B cell (primary cell): Measurements from ENCODE around the gene PPEF2. TPM values are rescaled to one million over a fixed set of nuclear protein-coding genes. Genes with fewer than 3 reads are reported as not detected.

Experiments used
- ATAC-seq: fragments of 200-7000 bp; cut with Tn5 transposase; one replicate; pipeline ENCODE4 v1.10.0; 2021; ENCODE audit warnings: low read depth, mild to moderate bottlenecking, moderate number of reproducible peaks, moderate library complexity
- CTCF ChIA-PET: fragments of 350-600 bp; sonication (Branson Sonifier 250); formaldehyde crosslinking; loops from one replicate; lab custom pipeline; 2021; ENCODE audit warnings: antibody characterized with exemption, inconsistent platforms; lab: Charles Lee
- POLR2A ChIA-PET: fragments of 350-600 bp; sonication (Branson Sonifier 250); formaldehyde crosslinking; loops from one replicate; lab custom pipeline; 2021; ENCODE audit warnings: antibody characterized with exemption; lab: Charles Lee
- DNase-seq: peaks from one replicate; pipeline ENCODE4 v3.0.0; 2013
- H2AFZ ChIP-seq: 2 replicates; pipeline ENCODE4 v1.6.1; 2012; ENCODE audit warnings: mild to moderate bottlenecking, low read depth, low read length; ENCODE audit not compliant: insufficient read depth, poor library complexity, severe bottlenecking
- H3K27ac ChIP-seq, 2 donors: 1 replicate in 1 of 2; 2 replicates in 1 of 2; pipeline ENCODE4 v1.5.1; 2012 to 2013; ENCODE audit warnings: low read length in 2 of 2, mild to moderate bottlenecking in 2 of 2, moderate library complexity in 1 of 2
- H3K27me3 ChIP-seq, 4 experiments: fragments of 200-600 bp in 1 of 4; sonication (generic) in 1 of 4; replicated peaks in 1 of 4; 1 replicate in 2 of 4; 2 replicates in 2 of 4; pipeline versions ENCODE4 v1.6.1 to v1.7.0; 2013 to 2016; ENCODE audit warnings: low read length in 3 of 4, mild to moderate bottlenecking in 2 of 4, mixed read lengths in 1 of 4, moderate library complexity in 1 of 4; ENCODE audit not compliant: insufficient read depth in 4 of 4, control insufficient read depth in 3 of 4; ENCODE audit errors: control extremely low read depth in 1 of 4
- H3K36me3 ChIP-seq, 2 experiments: replicated peaks in 1 of 2; 1 replicate in 1 of 2; 2 replicates in 1 of 2; pipeline versions ENCODE4 v1.6.1 to v1.7.1; 2013; ENCODE audit warnings: low read length in 1 of 2; ENCODE audit not compliant: insufficient read depth in 2 of 2, control insufficient read depth in 1 of 2; ENCODE audit errors: control extremely low read depth in 1 of 2, extremely low read depth in 1 of 2
- H3K4me1 ChIP-seq, 2 donors: fragments of 200-600 bp in 1 of 2; sonication (generic) in 1 of 2; 1 replicate in 1 of 2; 2 replicates in 1 of 2; pipeline versions ENCODE4 v1.5.1 to v1.6.1; 2013 to 2017; ENCODE audit warnings: low read length in 2 of 2; ENCODE audit not compliant: control insufficient read depth in 2 of 2, insufficient read depth in 2 of 2
- H3K4me2 ChIP-seq: replicated peaks from 2 replicates; pipeline ENCODE3; 2012; ENCODE audit warnings: mild to moderate bottlenecking, low read depth, low read length; ENCODE audit not compliant: poor library complexity, severe bottlenecking
- H3K4me3 ChIP-seq, 5 experiments: fragments of 200-600 bp in 1 of 5; sonication (generic) in 1 of 5; 1 replicate in 3 of 5; 2 replicates in 2 of 5; pipeline versions ENCODE4 v1.5.1 to v1.7.0; 2011 to 2016; ENCODE audit warnings: low read length in 4 of 5, mild to moderate bottlenecking in 4 of 5, low read depth in 2 of 5, control low read depth in 1 of 5, moderate library complexity in 1 of 5; ENCODE audit not compliant: insufficient read depth in 1 of 5; ENCODE audit errors: control extremely low read depth in 1 of 5, extremely low read depth in 1 of 5
- H3K79me2 ChIP-seq: fragments of 200-600 bp; sonication (generic); one replicate; pipeline ENCODE4 v1.6.0; 2016; ENCODE audit warnings: low read length; ENCODE audit not compliant: control insufficient read depth, insufficient read depth
- H3K9ac ChIP-seq: fragments of 200-600 bp; sonication (generic); 2 replicates; pipeline ENCODE4 v1.6.1; 2017; ENCODE audit warnings: mild to moderate bottlenecking, low read length, moderate library complexity
- H3K9me3 ChIP-seq, 3 donors: one replicate each; pipeline versions ENCODE4 v1.6.1 to v1.7.1; 2013; ENCODE audit warnings: low read length in 2 of 3; ENCODE audit not compliant: control insufficient read depth in 2 of 3, insufficient read depth in 1 of 3; ENCODE audit errors: control extremely low read depth in 1 of 3
- H4K20me1 ChIP-seq: 2 replicates; pipeline ENCODE4 v1.6.0; 2012; ENCODE audit warnings: mild to moderate bottlenecking, low read length; ENCODE audit not compliant: insufficient read depth, control insufficient read depth, poor library complexity, severe bottlenecking
- H3K27ac Mint-ChIP-seq: one replicate; pipeline ENCODE4 v1.8.0; 2021; ENCODE audit warnings: mixed read lengths
- H3K27me3 Mint-ChIP-seq: one replicate; pipeline ENCODE4 v1.8.0; 2021; ENCODE audit warnings: mixed read lengths
- H3K4me1 Mint-ChIP-seq: one replicate; pipeline ENCODE4 v1.8.0; 2021; ENCODE audit warnings: mixed read lengths
- H3K4me3 Mint-ChIP-seq: one replicate; pipeline ENCODE4 v1.8.0; 2021; ENCODE audit warnings: mixed read lengths
- H3K9me3 Mint-ChIP-seq: one replicate; pipeline ENCODE4 v1.8.0; 2022; ENCODE audit warnings: mixed read lengths; ENCODE audit not compliant: insufficient read depth
- EZH2 ChIP-seq: IDR thresholded peaks from 2 replicates; pipeline ENCODE4 v1.6.1; 2012; ENCODE audit warnings: borderline replicate concordance, low read depth, mild to moderate bottlenecking, moderate library complexity, low read length; ENCODE audit not compliant: insufficient read depth, poor library complexity, severe bottlenecking
- WGBS: methylation state at CpG from one replicate; pipeline ENCODE4 v1.1.5; 2013; ENCODE audit warnings: missing lambda C conversion rate; ENCODE audit not compliant: insufficient coverage; 5-methylcytosine and 5-hydroxymethylcytosine counted together
- intact Hi-C: fragments of 100-400 bp; cut with micrococcal nuclease; formaldehyde crosslinking; loops from one replicate; pipeline ENCODE4 v1.10.0; 2022
- polyA plus RNA-seq: library from polyadenylated mRNA; depleted of rRNA; stranded (reverse); fragments of >200 nt; gene quantifications from 2 replicates; pipeline ENCODE4 v1.2.3, GENCODE V29; 2012
- total RNA-seq, 2 donors: library from RNA; stranded (reverse); fragments of 120-200 nt in 1 of 2; gene quantifications; 1 replicate in 1 of 2; 2 replicates in 1 of 2; pipeline versions ENCODE4 v1.2.3 to v1.2.4, GENCODE V29; 2013 to 2022
- TF ChIP-seq, protein P1 (sequence below): fragments of 200-600 bp; IDR thresholded peaks from one replicate; pipeline ENCODE4 v1.8.0; 2022; ENCODE audit warnings: antibody characterized with exemption, mild to moderate bottlenecking

PPEF2 gene
- total and polyA plus RNA-seq, 2 donors (not counting 1 experiment from before 2014, with no cell fraction given): 0.07 to 0.10 TPM

DNA sequence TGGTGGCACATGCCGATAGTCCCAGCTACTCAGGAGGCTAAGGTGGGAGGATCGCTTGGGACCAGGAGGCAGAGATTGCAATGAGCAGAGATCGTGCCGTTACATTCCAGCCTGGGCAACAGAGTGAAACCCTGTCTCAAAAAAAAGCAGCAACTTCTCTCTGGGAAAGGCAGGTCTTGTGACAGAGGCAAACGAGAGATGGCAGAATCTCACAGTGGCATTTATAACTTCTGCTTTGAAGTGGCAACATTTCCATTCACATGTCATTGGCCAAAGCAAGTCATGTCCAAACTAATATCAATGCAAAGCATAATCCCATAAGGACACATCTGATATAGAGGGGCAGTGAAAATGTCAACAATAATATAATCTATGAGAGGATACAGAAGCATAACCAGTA lies 79.8 kb downstream of the PPEF2 start:
- Histone ChIP-seq H3K4me3 (no peak overlapping the region), H2AFZ (no peak overlapping the region), H3K4me2 (no peak overlapping the region), H3K9ac (no peak overlapping the region), H3K27me3 (no peaks in the 10 kb centered on the region), H4K20me1 (no peaks in the 10 kb centered on the region), H3K4me1 (no peaks in the 10 kb centered on the region), H3K36me3 (no peaks in the 10 kb centered on the region), H3K9me3 (no peaks in the 10 kb centered on the region), H3K79me2 (no peaks in the 10 kb centered on the region), H3K27ac (no peak overlapping the region)
- WGBS: 90% methylated on average over 5 of the region's 5 CpGs
- intact Hi-C loops: no loop called here
- no peak for ATAC-seq
- no peak overlapping the region for H3K4me3 Mint-ChIP-seq
- no peak overlapping the region for H3K27ac Mint-ChIP-seq
- TF ChIP-seq, protein P1, sequence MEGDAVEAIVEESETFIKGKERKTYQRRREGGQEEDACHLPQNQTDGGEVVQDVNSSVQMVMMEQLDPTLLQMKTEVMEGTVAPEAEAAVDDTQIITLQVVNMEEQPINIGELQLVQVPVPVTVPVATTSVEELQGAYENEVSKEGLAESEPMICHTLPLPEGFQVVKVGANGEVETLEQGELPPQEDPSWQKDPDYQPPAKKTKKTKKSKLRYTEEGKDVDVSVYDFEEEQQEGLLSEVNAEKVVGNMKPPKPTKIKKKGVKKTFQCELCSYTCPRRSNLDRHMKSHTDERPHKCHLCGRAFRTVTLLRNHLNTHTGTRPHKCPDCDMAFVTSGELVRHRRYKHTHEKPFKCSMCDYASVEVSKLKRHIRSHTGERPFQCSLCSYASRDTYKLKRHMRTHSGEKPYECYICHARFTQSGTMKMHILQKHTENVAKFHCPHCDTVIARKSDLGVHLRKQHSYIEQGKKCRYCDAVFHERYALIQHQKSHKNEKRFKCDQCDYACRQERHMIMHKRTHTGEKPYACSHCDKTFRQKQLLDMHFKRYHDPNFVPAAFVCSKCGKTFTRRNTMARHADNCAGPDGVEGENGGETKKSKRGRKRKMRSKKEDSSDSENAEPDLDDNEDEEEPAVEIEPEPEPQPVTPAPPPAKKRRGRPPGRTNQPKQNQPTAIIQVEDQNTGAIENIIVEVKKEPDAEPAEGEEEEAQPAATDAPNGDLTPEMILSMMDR: no peak
- no peak for TF ChIP-seq EZH2
- H3K9me3 Mint-ChIP-seq: no peaks in the 10 kb centered on the region
- POLR2A ChIA-PET: no interaction called here
- CTCF ChIA-PET: no interaction called here
- no peak for DNase-seq
- H3K4me1 Mint-ChIP-seq: no peaks in the 10 kb centered on the region
- peaks cover 5% of the 10 kb centered on the region for H3K27me3 Mint-ChIP-seq

DNA sequence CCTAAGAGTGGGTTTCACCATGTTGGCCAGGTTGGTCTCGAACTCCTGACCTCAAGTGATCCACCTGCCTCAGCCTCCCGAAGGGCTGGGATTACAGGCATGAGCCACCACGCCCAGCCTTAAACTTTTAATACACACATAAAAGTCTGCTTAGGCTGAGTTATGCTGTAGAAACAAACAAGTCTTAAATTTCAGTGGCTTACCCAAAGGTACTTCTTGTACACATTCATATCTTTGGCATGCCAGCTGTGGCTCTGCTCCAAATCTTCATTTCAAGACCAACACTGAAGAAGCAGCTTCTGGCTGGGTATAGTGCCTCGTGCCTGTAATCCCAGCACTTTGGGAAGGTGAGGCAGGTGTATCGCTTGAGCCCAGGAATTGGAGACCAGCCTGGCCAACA lies 80.3 kb downstream of the PPEF2 start:
- 90% methylated on average over 3 of the region's 5 CpGs for WGBS
- no peaks in the 10 kb centered on the region for H3K9me3 Mint-ChIP-seq
- DNase-seq (no peak), ATAC-seq (no peak)
- H3K4me2 ChIP-seq: no peak overlapping the region
- no peaks in the 10 kb centered on the region for H3K36me3 ChIP-seq
- no peaks in the 10 kb centered on the region for H3K27me3 ChIP-seq
- no peak overlapping the region for H2AFZ ChIP-seq
- H3K4me3 ChIP-seq: no peak overlapping the region
- ChIA-PET CTCF (no interaction called here), POLR2A (no interaction called here)
- no peak overlapping the region for H3K27ac ChIP-seq
- H3K79me2 ChIP-seq: no peaks in the 10 kb centered on the region
- no peaks in the 10 kb centered on the region for H3K4me1 Mint-ChIP-seq
- peaks cover 5% of the 10 kb centered on the region for H3K27me3 Mint-ChIP-seq
- H4K20me1 ChIP-seq: no peaks in the 10 kb centered on the region
- intact Hi-C loops: no loop called here
- TF ChIP-seq, protein P1: no peak
- no peak for TF ChIP-seq EZH2
- H3K4me1 ChIP-seq: no peaks in the 10 kb centered on the region
- H3K4me3 Mint-ChIP-seq: no peak overlapping the region
- H3K9me3 ChIP-seq: no peaks in the 10 kb centered on the region
- H3K27ac Mint-ChIP-seq: no peak overlapping the region
- no peak overlapping the region for H3K9ac ChIP-seq
